ENCODE results near the gene TLR10.

TLR10 gene

DNA sequence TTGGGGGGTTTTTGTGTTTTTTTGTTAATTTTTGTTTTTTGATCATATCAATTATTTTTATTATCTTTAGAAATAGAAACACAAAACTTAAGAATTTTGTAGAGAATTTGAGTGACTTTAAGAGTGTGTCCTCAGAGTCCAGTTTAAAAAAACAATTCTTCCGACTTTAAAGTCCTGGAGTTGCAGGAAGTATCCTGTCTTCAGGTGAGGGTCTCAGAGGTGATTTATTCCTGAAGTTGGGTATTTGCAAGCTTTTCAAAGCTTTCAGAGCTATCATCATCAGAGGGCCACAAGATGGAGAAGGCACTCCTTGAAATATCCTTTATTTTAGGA, 23.0 kb downstream of the TLR10 start:
- DNase-seq: no peak

DNA sequence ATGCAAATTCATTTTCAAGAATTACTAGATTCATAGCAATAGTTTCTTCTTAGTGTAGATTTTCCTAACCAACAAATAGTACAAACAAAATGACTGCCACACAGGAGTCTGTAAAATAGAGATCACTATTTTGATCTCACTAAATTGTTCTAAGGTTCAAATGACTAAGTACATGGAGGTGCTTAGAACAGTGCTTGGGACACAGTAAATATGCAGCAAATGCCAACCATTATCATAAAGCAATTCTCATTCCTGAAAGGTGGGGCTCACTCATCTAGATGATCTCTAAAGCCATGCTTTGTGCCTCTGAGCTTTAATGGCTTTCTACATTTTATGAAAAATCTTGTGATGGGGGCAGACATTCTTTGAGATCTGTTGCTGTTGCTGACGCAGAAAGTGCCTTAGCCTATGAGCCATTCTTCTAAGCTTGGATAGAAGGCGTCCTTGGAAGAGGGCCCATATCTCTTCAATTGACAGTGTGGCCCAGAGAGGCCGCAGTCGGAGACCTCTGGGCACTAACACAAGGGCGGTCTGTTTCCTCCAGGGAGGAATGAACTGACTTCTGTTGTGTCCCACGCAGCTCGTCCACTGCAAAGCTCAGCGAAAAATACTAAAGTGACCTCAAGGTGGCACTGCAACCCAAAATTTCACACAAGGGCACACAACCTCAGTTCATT, 23.5 kb downstream of the TLR10 start:
- peak; percentile 57 for DNase-seq

DNA sequence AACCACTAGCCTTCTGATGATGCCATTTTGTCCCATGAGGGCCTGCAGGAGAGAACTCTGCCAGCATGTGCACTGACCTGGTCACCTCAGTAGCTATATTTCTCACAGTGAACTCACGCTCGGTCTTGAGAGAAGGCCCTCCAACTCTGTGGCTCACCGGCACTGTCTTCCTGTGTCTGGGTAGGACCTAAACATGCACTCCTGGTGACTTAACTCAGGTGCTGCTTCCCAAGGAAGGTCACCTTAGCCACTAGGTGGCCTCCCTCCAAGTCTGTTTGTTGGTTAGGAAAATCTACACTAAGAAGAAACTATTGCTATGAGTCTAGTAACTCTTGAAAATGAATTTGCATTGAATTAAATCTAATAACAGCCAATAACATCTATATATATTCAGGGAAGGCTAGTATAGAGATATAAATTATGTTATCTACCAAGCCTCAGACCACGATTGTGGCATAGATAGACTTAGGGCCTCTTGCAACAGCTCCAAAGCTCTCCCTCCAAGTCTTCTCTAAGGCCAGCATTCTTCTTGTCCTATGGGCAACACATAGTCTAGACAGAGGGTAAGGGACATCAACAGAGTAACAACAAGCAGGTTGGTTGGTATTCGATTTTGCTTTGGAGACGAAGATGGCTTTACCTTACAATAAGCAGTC, 24.7 kb downstream of the TLR10 start:
- DNase-seq: no peak

DNA sequence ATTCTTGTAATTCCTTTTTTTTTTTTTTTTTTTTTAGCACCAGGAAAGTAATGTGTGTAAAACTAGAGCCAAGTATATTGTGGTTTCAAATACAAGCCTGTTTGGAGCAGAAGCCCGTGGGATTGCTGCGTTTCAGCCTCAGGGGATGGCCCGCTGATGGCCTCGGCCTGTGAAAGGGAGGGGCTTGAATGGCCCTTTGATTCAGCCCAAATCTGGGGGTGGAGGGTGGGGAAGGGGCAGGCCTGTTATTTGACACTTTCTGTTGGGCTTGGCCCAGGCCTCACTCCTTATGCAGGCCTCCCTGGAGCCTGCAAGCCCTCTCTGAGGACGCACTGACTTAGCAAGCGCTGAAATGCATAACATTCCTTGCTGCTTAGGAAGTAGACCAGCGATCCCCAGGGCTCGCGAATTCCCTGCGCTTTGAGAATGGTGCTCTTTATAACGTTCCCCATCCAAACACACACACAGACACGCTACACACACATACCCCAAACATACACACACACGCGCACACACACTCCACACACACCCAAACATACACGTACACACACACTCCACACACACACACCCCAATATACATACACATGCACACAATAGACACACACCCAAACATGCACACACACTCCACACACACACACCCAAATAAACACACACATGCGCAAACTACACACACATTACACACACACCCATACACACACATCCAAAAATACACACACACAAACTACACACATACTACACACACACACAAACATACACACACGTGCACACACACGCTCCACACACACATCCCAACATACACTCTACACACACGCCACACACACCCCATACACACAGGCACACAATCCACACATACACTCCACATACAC, 29.6 kb downstream of the TLR10 start:
- no peak for DNase-seq

DNA sequence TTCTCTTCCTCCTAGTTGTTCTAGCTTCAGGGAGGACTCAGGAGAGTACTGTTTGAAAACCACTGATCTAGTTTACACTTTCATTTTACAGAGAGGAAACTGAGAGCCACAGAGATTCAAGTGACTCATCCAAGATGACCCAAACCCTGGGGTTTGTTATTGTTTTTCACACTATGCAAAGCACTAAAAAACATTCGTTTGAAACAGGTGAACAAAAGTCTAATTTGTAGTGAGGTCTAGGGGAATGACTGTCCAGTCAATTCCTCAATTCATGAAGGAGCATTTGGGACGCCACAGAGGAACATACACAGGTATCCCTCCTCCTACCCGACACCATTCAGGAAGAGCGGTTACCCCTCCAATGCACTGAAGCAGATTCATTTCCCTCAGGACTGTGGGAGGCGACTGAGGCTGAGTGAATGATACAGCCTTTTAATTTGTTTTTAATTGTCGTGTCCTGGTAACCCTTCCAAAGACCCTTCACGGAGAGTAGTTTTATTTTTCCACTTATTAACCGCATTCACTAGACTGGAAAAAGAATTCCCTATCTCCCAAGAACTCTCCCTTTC, 30.3 kb downstream of the TLR10 start:
- no peak for DNase-seq

DNA sequence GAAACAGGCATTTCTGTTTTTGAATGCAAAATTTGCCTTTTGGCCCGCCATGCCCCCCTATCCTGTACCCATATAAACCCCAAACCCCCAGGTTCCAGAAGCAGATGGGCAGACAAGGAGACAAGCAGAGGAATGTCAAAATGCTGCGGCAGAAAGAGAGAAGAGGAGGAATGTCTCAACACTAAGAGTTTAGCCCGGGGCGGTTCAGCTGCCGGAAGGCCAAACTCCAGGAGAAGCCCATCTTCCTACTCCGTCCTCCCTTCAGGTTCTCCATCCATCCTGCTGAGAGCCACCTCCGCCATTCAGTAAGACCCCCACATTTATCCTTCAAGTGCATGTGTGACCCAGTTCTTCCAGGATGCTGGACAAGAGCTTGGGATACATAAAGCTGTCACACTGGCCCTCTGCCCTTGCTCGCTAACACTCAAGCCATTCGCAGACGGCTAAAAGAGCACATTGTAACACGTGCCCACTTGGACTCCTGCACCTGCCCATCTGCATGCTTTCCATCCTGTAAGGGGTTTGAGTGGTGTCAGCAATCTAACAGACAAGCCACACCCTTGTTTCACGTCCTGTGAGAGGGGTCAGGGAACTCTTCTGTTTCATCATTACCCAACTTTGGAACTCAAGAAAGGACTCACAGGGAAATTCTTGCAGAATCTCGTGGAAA, 31.3 kb downstream of the TLR10 start:
- no peak for DNase-seq

DNA sequence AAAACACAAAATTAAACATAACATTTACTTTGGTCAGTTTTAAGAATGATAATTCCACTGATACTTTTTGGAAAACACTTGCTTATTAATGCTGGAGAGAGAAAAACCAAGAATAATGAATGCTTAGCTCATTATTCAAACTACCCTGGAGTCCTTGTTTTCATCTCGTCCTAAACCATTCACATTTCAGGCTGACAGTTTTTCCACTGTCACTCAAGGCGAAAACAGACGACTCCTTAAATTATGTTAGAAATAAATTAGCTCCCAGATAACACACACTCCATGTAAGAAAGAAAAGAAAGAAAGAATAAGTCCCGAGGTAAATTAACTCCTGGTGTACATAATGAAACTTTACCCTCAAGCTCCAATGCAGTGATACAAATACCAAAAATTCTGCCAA, 33.5 kb downstream of the TLR10 start:
- DNase-seq: no peak

DNA sequence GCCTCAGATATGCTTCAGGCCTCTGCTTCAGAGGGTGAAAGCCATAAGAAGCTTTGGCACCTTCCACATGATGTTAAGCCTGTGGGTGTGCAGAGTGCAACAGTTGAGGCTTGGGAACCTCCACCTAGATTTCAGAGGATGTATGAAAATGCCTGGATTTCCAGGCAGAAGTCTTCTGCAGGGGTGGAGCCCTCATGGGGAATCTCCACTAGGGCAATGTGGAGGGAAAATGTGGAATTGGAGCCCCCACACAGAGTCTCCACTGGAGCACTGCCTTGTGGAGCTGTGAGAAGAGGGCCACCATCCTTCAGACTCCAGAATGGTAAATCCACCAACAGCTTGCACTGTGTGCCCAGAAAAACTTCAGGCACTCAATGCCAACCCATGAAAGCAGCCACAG, 35.2 kb downstream of the TLR10 start:
- DNase-seq: no peak

DNA sequence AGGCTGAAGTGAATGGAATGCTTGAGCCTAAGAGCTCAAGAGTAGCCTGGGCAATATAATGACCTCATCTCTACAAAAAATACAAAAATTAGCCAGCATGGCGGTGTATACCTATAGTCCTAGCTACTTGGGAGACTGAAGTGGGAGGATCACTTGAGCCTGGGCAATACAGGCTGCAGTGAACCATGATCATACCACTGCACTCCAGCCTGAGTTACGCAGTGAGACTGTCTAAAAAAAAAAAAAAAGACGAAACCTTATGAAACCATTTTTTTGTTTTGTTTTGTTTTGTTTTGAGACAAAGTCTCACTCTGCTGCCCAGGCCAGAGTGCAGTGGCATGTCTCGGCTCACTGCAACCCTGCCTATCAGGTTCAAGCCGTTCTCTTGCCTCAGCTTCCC, 36.9 kb downstream of the TLR10 start:
- no peak for DNase-seq

DNA sequence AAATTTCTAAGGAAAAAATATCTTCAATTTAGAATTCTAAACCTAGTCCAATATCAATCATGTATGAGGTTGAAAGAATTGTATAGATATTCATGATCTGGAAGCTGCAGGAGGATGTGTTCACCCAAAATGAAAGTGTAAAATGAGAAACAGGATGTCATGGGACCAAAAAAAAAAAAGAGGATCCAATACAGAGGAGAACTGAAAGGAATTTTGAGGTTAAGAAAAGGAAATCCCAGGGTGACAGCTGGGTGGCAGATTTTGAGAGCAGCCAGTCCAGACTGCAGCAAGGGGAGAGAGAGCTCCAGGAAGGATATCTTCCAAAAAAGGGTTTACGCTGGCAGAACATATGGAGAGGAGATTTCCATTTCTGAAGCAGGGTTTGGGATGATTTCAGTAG, 38.9 kb downstream of the TLR10 start:
- DNase-seq: no peak

DNA sequence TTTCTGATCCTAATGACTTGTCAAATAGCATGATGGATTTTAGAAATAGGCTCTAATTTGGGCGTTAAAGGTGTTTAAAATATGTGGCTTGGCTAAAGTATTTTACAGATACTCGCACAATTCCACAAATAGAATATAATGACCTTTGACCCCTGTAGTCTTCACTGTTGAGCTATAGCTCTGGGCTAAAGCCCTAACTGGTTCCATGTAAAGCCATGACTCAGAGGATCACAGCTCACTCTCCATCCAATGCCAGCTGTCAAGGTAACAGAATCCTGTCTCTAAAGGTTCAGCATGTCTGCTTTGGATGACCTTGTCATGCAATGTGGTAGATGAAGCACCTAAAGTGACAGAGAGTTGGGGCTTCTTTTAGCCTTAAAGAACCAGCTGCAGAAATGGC, 42.5 kb downstream of the TLR10 start:
- no peak for DNase-seq

DNA sequence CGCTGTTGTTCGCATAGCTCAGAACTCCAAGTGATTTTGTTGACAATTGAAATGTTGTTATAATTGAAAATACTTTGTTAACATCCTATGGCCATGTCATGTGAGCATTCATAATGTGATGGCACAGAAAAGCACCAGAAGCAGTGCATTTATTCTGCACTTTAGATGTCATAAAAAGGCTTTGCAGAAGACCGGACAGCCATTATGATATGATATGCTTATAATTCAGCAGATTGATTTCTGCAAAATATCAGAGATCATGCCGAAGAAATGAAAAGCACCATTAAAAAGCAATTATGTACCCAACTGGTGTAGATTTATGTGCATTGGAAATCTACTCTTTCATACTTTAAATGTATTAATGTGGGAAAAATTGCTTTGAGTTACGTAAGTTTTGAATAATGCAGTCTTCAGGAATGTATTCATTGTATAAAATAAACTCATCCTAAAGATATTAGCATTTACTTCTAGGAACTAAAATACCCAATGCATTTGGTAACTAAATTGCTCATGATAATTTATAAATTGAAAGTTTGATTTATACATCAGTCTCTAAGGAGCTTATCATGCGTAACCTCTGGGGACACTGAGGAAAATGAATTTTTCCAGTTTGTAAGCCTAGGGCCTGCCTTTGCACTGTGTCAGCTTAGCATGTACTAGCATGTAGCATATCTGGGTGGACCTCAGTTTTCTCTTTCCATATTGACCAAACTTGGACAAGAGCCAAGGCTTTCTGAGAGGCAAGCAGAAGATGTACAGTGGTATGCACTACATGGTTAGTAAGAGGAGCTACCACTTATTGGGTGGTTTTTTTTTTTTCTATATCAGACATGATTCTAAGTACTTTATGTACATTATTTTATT, 43.6 kb downstream of the TLR10 start:
- DNase-seq: no peak

DNA sequence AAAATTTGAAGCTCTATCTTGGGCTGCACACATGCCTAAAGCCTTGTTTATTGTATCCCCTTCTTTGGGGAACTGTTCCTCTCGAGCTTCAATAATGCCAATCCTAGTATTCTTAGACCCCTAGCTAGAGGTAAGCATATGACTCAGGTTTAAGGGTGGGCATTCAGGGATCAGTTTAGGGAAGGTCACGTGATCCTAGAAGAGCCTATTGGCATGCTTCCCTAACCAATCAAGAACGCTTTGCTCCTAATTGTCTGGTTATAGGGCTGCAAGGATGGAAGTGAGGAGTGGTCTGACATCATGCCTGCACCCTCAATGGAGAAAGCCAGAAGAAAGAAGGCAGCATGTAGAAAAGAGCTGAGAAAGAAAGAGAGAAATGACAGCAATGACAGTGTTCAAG, 46.9 kb downstream of the TLR10 start:
- no peak for DNase-seq

DNA sequence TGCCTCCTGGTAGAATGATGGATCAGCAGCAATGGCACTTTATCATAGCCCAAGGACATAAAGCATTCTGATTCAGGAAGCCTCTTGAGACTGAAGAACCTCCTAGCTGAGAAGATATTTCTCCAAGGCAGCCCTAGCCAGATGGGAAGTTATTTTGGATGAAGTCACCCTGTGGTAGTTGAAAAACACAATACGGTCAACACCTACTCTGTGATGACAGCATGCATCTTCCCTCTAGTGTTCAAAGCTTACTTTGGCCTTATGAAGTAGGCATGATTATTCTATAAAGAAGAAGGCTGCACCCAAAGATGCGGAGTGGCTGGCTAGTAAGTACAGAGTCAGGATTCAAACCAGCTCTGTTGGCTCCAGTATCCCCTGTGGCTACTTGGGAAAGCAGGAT, 47.9 kb downstream of the TLR10 start:
- DNase-seq: no peak

DNA sequence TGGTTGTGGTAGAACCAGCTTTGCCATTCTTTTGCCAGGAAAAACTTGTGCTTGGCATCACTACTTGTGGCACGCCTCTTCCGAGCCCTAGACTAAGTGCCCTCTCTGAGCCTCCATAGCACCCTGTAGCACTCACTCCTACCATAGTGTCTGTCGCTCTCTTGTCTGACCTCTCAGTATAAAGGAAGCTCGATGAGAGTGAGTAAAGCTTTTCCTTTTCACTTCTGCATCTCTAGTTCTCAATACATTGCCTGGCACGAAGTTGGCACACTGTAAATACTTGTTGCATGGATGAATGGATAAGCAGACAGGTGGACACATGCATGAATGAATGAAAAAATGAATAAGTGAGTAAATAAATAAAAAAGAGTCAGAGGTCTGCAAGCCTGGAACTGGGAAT, 48.3 kb downstream of the TLR10 start:
- DNase-seq: no peak

DNA sequence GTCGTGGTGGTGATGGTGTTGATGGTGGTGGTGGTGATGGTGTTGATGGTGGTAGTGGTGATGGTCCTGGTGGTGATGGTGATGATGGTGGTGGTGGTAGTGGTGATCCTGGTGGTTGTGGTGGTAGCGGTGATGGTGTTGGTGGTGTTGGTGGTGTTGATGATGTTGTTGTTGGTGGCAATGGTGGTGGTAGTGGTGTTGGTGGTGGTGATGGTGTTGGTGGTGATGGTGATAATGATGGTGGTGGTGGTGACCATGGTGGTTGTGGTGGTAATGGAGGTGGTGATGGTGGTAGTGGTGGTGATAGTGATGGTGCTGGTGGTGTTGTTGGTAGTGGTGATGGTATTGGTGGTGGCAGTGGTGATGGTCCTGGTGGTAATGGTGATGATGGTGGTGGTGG, 49.1 kb downstream of the TLR10 start:
- DNase-seq: no peak

DNA sequence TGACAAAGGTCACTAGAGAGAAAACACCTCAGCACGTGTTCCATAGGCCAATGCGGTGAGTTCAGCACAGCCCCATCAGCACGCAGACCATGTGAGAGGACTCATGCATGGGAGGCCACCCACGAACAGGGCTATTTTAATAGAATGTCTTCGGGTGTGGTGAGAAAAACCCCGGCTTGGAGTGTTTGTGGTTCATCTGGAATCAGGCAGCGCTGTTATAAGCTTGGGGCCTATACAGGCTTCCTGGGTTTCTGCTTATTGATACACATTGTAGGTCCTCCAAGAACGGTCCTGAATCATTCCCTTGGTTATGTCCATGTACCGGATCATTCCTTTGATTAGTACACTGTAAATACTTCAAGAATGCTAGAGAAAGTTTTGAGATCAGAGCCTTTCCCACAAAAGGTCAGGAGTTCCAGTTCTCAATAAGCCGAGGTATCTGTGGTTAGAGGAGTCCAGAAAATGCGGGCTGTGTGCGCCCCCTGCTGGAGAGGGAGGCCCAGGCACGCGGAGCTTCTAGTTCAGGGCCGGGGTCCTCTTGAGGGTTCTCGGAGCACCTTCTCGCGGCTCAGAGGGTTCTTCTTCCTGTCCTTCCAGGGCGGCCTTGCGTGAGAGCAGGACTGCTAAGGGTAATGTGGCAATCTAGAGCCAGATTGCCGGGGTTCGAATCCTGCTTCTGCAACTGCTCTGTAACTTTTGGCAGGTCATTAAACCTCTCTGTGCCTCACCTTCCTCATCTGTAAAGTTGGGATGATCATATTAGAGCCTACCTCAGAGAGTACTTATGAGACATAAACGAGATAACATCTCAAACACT, 51.8 kb downstream of the TLR10 start:
- DNase-seq: peak; percentile 86

DNA sequence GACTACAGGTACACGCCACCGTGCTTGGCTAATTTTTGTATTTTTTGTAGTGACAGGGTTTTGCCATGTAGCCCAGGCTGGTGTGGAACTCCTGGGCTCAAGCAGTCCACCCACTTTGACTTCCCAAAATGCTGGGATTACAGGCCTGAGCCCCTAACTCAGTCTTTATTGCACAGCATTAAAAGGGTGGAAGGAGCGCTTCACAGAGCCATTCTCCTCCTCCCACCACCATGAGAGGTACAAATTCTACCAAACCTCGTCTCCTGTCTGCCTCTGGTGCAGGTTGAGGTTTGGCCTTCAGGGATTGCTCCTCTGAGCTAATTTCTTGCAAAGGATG, 52.3 kb downstream of the TLR10 start:
- no peak for DNase-seq

DNA sequence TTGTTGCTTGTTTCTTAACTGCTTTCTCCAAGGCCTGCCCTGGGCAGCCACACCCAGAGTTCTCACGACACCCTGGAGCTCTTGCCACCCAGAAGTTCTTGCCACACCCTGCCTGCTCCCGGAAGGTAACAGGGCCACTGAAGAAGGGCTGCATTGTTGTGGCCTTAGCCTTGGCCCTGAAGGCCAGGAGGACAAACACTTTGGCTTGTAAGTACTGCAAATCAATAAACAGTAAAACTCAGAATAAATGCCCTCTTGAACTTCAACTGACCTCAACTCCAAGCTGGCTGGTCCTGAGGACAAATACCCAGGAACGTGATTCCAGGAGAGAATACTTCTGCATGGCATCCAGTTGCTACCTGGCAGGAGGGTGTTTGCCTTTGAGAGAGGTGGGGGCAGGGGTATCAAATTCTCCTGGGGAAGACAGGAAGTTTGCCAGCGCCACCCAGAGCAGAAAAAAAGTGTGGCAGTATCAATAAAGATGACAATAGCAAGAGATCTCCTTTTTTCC, 54.1 kb downstream of the TLR10 start:
- DNase-seq: no peak

DNA sequence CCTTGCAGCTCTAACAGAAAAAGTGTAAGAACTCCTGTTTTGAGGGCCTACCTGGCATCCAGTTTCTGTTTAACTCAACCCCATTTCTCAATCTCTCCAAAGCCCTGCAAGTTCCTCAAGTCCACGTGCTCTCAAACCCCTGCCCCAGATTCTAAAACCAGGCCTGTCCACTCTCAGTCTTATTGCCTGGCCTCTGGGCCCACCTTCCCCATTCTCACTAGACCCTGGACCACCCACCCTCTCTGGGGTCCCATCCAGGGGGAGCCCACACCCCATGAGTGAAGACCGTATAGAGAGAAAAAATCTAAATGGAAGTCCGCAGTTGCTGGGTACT, 58.3 kb downstream of the TLR10 start:
- DNase-seq: no peak

DNA sequence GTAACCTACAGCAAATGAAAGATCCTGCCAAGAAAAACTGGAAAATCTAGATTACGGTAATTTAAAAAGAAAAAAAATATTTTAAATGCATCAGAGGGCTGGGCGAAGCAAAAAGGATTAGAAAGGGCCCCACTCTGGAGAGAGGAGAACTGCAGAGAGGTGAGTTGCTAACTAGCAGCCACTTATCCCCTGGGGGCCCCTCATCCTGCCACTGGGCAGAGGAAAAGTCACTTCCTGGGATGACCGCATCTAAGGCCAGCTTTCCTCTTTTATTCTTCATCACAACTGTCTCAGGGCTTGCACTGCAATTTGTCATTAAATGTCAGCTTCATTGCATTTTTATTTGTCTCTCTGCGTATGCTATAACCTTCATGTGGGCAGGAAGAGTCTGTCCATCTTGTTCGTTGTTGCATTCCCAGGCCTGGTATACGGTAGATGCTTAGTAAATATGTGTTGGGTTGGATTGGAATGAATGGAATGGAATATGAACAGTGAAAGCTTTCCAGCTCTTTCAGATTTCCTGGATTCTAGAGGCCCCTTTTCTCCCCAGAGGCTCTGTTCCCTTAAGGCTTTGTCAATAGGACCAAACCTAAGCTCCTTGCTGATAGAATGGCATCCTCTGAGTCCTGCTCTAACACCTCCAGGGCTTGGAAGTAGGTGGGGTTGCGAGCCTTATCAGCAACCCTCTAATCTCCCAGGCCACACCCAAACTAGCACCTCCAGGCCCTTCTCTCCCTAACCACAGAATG, 58.9 kb downstream of the TLR10 start:
- no peak for DNase-seq

All from stimulated activated CD4-positive, alpha-beta T cell treated with anti-CD3 and anti-CD28 coated beads, Interleukin-12 subunit alpha, Interleukin-12 subunit beta, amount 100 ng/mL, for 4 hours (primary cell).